Hematopoietic multipotent progenitor cell treated with erythropoietin and hydrocortisone succinate and interleukin-3 and kit ligand, for 4 days (in vitro differentiated cells): Measurements from ENCODE around the gene PCCA.

Experiments
- DNase-seq: peaks from one replicate; pipeline ENCODE4 v3.0.0-alpha.2; 2015

The PCCA gene

GRCh38 chr13:100478107-100478809 is 389.4 kb downstream of the PCCA start:
- DNase-seq = no peak

GRCh38 chr13:100480676-100481075 is 391.8 kb downstream of the PCCA start:
- no peak for DNase-seq

DNA sequence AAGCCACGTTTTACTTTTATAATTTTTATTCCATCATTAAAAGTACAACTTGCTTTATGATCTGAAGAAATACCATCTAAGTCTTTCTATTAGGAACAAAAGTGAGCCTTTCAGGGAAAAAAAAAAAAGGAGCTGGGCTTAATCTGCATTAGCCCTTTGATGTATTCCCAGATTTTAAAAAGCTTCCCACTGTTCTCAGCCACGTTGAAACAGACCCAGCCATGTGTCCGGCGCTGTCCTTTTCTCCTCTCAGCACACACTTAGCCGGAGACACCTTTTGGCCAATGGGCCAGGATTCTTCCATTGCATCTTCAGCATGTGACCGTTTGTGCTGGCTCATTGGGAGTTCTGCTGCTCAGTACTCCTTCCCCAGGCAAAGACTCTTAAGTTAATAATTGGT is 394.2 kb downstream of the PCCA start:
- no peak for DNase-seq

GRCh38 chr13:100483841-100484381 is 395.0 kb downstream of the PCCA start:
- DNase-seq = no peak

DNA sequence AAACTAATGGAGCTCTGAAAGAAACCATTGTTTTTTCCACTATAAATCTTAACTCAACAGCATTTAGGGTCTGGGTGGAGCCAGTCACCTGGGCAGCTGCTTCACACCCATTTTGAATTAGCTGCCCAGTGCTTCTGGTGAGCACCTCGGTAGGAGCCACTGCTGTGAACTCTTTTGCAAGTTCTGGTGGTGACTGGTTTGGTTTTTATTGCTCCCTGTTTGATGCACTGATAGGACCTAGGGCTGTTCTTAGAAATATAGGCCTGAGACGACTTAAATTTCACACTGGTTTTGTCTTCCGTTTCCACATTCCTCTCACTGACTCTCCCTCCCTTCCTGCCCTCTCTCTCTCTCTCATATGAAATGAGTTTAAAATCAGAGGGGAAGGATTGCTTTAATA is 395.8 kb downstream of the PCCA start:
- no peak for DNase-seq

- no peak for DNase-seq
Observed at GRCh38 chr13:100485265-100485664, 396.4 kb downstream of the PCCA start.

- no peak for DNase-seq
Observed at GRCh38 chr13:100490692-100491091, 401.8 kb downstream of the PCCA start.

DNA sequence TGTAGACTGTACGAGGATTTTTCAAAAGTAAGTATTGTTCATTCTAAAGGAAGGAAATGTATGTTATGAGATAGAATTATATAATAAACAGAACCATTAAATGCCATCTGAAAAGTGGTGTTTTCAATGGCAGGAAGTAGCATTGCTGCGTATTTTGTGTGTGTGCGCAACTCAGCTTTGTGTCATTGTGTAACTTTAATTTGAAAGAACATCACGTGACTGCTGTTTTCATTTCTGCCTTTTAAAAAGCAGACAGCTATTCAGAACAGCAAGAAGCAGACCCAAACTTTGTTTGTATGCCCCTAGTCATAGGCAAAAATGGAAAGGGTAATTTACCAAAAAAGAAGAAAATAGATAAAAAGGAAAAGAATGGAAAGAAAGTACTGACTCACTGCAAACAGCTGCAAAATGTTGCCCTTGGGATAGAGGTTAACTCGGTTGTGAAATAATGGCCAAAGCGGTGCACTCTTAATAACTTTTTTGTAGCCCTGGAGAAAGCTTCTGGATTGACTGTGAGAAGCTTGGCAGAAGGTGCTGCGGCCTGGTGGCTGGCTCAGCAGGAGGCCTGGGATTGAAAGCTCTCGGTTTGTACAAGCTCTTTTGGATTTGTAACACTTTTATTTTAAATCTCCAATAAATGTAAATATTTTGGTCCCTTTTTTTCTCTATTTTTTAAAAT is 402.4 kb downstream of the PCCA start:
- no peak for DNase-seq

DNA sequence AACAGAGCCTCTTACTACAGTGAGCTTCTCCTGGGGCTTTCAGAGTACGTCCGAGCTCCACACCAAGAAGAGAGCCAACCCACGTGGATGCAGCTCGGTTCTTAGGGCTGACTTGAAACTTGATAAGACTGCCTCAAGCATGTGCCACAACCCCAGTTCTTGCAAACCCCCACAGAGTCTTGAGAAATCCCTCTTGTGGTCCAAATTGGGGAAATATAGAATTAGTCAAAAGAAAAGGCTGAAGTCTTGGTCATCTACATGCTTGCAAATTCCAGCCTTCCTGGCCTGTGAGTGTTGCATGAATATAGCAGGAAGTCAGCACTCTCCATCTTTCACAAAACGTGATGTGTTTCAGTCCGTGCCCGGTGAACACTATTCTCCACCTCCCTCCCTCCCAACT is 404.5 kb downstream of the PCCA start:
- peak; percentile 51 for DNase-seq

DNA sequence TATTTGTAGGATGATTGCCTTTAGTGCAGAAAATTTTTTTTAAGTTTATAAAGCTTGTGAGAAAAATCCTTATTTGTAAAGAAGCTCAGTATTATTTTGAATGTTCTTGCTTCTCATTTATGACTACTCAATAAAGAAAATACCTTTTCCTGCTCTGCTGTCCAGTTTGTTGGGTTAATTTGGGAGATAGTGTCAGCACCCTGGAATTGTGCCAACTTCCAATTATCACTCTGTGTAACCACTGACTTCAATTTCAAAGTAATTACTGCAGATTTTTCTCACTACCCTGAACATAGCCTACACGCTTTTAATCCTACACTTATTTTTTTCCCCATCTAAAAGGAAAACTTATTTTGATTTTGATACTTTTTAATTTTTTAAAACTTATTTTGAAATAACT is 406.6 kb downstream of the PCCA start:
- DNase-seq = no peak

DNA sequence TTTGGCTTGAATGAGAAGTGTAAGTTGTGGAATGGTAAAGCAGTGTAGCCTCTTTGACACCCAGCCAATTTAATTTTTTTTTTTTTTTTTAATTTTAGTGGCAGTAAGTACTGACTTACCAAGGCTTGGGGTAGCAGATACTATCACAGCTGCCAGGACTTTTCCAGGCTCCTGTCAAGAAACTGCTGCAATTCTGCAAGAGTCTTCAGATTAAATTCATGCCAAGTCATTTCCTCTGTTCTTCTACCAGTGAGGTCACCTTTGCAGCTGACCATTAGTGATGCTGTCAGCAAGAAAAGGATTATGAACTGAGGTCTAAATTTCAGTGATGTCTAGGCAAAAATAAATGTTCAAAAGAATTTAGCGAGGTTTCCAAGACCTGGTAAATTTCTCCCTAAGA is 408.5 kb downstream of the PCCA start:
- peak; percentile 42 for DNase-seq

GRCh38 chr13:100502446-100502845 is 413.6 kb downstream of the PCCA start:
- DNase-seq = no peak

- no peak for DNase-seq
Observed at GRCh38 chr13:100503622-100504021, 414.7 kb downstream of the PCCA start.

DNA sequence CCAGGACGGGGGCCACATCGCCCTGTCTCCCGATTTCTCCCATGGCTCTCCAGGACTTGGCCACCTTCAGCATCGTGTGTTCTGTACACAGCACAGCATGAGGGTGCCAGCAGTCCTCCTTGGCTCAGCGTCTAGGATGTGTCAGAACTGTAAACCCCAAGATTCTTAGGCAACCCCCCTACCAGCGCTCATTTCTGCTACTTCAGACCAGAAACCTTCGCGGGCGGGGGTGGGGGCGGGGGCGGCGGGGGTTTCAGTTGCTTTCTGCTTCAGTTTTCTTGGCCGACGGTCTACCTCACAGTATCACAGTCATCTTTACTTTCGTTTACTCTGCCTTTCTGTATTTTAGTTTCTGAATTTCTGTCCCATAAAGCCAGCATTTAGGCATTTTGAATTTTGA is 417.3 kb downstream of the PCCA start:
- DNase-seq = no peak

DNA sequence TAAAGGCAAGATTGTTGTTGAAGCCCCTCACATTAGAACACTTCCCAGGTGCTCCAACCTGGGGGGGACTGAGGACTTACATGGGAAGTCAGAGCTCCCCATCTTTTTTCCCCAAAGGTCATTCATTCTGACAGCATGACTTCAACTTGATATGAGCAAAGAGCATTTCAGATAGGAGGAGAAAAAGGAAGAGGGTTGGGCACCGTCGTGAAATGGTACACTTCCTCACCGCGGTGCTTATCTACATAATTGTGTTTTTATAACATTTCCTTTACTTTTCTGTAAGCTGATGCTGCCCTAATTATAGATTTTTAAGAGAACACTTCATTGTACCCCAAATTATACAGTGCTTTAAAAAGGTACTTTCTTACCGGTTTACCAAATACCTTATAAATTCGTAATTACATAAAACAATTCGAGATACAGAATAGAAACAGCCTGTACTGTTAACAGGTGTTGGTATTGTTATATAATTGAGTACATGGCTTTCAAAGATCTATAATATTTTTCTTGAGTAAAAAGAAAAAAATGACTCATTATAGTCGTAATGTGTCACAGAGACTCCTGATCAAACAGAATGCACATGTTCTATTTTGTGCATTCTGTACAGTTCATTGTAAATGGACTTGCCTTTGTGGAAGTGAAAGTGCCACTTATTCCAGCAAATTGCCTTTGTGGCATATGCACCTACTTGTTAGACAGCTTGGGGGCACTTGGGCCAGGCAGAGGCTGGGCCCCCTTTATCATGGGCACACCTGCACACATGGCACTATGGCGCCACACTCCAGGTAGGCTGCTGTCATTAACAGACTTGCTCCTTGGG is 417.9 kb downstream of the PCCA start:
- peak; percentile 52 for DNase-seq

GRCh38 chr13:100508455-100508854 is 419.6 kb downstream of the PCCA start:
- no peak for DNase-seq

DNA sequence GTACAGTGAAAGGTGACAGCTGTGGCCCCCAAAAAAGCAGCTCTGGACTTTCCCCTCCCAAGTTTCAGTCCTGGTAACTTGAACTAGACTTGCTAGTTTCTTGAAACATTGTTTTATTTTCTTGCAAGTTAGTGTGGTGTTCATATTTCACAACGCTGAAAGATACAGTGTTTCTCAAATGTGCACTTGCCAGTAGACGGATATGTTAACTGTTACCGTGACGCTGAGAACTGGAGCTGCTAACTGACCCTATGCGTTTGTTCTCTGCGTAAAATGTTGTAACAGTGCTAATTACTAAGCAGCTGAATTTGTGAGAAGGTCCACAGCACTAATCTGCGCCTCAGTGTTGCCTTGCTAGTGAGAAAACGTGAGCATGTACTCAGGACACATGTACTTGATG is 420.1 kb downstream of the PCCA start:
- no peak for DNase-seq

- no peak for DNase-seq
Observed at GRCh38 chr13:100510208-100510957, 421.5 kb downstream of the PCCA start.

DNA sequence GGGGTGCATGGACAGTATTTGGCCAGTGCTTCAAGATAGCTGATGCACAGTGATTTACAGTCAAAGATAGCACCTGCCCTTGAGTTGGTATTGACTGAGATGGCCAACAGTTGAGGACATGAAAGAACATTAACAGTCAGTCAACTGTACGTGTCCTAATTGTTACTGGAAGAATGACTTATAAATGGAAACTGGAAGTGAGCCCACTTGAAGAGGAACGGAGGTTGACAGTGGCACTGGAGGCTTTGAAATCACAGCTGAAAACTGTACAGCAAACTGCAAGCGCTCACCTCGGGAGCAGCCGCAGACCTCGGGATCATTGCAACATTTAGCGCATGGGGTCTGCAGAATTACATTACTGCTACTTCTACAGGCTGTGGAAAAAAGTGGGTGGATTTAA is 422.6 kb downstream of the PCCA start:
- DNase-seq = no peak

DNA sequence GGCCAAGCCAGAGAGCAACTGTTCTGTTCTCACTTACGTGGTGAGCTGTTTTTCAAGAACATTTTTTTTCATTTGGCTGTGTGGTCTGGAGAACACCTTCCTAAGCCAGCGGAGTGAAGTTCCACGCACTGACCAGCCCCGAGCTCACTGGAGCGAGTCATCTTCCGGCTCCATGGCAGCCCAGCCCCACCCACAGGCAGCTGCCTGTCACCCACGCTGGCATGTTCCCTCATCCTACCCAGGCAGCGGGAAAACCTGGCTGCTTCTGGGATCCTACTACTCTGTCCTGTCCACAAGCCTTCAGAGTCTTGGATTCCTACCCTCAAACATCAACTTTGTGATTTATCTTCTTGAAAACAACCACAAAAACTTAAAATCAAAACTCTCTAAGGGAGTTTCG is 423.5 kb downstream of the PCCA start:
- no peak for DNase-seq

- DNase-seq = no peak
Observed at GRCh38 chr13:100513171-100513570, 424.3 kb downstream of the PCCA start.

- no peak for DNase-seq
Observed at GRCh38 chr13:100513987-100514670, 425.2 kb downstream of the PCCA start.
